Aorta (tissue), 5 donors: ENCODE data around the gene SEMA3F. TPM values are rescaled to one million over a fixed set of nuclear protein-coding genes. Genes with fewer than 3 reads are reported as not detected.

ENCODE experiments used
- ATAC-seq: fragments of 200-7000 bp; cut with Tn5 transposase; one replicate; pipeline ENCODE4 v1.9.1; 2022; ENCODE audit warnings: moderate library complexity; ENCODE audit not compliant: low FRiP score
- DNase-seq, 2 donors: peaks; one replicate each; pipeline ENCODE4 v3.0.0-alpha.2; 2020
- H3K27ac ChIP-seq, 2 donors: one replicate each; pipeline ENCODE4 v1.5.1; 2013; ENCODE audit warnings: low read length in 2 of 2, mild to moderate bottlenecking in 2 of 2, moderate library complexity in 2 of 2, control low read depth in 1 of 2, inconsistent platforms in 1 of 2, low read depth in 1 of 2
- H3K27me3 ChIP-seq, 2 donors: one replicate each; pipeline ENCODE4 v1.6.1; 2013; ENCODE audit warnings: control low read depth in 1 of 2, low read length in 1 of 2, mild to moderate bottlenecking in 1 of 2, moderate library complexity in 1 of 2; ENCODE audit not compliant: insufficient read depth in 2 of 2, control insufficient read depth in 1 of 2
- H3K36me3 ChIP-seq, 2 donors: one replicate each; pipeline ENCODE4 v1.6.1; 2013; ENCODE audit warnings: control low read depth in 1 of 2, low read length in 1 of 2, mild to moderate bottlenecking in 1 of 2; ENCODE audit not compliant: insufficient read depth in 2 of 2, control insufficient read depth in 1 of 2
- H3K4me1 ChIP-seq, 2 donors: one replicate each; pipeline ENCODE4 v1.6.1; 2013; ENCODE audit warnings: low read length in 2 of 2, control low read depth in 1 of 2, mild to moderate bottlenecking in 1 of 2, moderate library complexity in 1 of 2; ENCODE audit not compliant: insufficient read depth in 2 of 2, control insufficient read depth in 1 of 2
- H3K4me3 ChIP-seq, 2 donors: one replicate each; pipeline ENCODE4 v1.5.1; 2013; ENCODE audit warnings: low read length in 2 of 2, control low read depth in 1 of 2, mild to moderate bottlenecking in 1 of 2
- H3K9me3 ChIP-seq: one replicate; pipeline ENCODE4 v1.6.1; 2013; ENCODE audit warnings: mild to moderate bottlenecking, low read length; ENCODE audit not compliant: control insufficient read depth
- WGBS, 2 donors: extraction: QIAGEN DNeasy Blood & Tissue Kit; methylation state at CpG; one replicate each; pipeline ENCODE4 v1.1.7; 2013; 5-methylcytosine and 5-hydroxymethylcytosine counted together
- intact Hi-C, 2 donors: fragments of 100-400 bp; cut with DNase I; formaldehyde crosslinking; loops; one replicate each; pipeline versions ENCODE4 v1.14.2 to v1.15.0; 2022
- polyA plus RNA-seq, 2 donors: library from polyadenylated mRNA; stranded (reverse); fragments of 200-250 nt; gene quantifications; one replicate each; pipeline ENCODE4 v1.2.3, GENCODE V29; 2013
- total RNA-seq, 2 donors: library from RNA; stranded (reverse); fragmentation: NEBNext Ultra II Directional; extraction: Animal tissue kit (Norgen Biotek cat#: 25700); gene quantifications; one replicate each; pipeline ENCODE4 v1.2.1, GENCODE V29; 2021
- donor health status: healthy with polysubstance abuse.
- donor health status: Bipolar disorder and iron deficiency.
- donor health status: DM: no; HTN: no; CAD: no.
- donor health status: DM: no; HTN: no; CAD: no.
- donor health status: DM: yes; HTN: yes; CAD: no.

The SEMA3F gene
- total and polyA plus RNA-seq, 4 donors: 10.3 to 40.3 (median 28.3) TPM

DNA sequence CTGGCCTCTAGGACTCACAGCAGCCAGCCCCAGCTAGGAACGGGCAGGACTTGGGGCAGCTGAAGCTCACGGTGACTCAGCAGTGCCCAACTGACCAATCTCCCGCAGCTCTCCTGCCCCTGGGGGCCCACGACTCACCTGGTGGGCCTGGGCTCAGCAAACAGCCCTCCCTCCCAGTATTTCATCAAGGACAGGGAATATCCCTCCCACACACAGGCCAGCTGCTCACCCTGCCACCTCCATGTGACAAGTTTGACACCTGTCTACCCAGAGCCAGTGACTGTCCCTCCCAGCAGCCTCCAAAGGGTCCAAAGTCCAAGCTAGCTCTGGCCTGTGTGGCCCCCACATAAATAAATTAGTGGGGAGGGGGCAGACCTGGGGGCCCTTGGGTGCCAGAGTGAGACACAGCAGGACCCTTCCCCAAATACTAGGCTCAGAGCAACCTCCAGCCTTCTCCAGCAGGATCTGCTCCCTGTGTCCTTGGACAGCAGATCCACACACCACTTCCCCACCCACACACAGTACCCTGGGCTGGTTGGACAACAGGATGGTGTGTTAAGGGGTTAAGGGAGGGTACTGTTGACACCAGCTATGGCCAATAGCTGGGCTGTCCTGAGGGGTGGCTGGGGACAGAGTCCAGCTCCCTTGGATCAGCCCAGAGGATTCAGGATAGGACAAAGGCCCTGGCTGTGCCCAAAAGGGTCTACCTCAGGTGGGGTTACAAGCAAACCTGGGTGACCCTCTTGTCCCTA is 40.6 kb downstream of the SEMA3F start:
- WGBS, 2 donors: 37 to 64% methylated on average over 3 to 4 of the region's 4 CpGs
- intact Hi-C loops: loop anchor here (2.0 kb wide), 2 partner anchors 29 to 77 kb away; no protein-coding TSS in a partner anchor

GRCh38 chr3:50196253-50196801 is 41.2 kb downstream of the SEMA3F start:
- intact Hi-C loops: no loop called here
- H3K27me3 ChIP-seq: no peaks in the 10 kb centered on the region
- WGBS, 2 donors: 69 to 72% methylated on average over 6 of the region's 6 CpGs

More for the DNA sequence above, 40.6 kb downstream of the SEMA3F start:
- no peak for ATAC-seq
- no peaks in the 10 kb centered on the region for H3K36me3 ChIP-seq
- H3K4me3 ChIP-seq: no peak overlapping the region
- H3K9me3 ChIP-seq: no peaks in the 10 kb centered on the region
- no peak for DNase-seq
- no peaks in the 10 kb centered on the region for H3K4me1 ChIP-seq
- no peaks in the 10 kb centered on the region for H3K27me3 ChIP-seq
- H3K27ac ChIP-seq: no peak overlapping the region

GRCh38 chr3:50201573-50202315 is 46.6 kb downstream of the SEMA3F start:
- Histone ChIP-seq H3K36me3 (no peaks in the 10 kb centered on the region), H3K4me1 (no peaks in the 10 kb centered on the region), H3K9me3 (no peaks in the 10 kb centered on the region), H3K27ac (no peak overlapping the region), H3K27me3 (no peaks in the 10 kb centered on the region), H3K4me3 (no peak overlapping the region)
- intact Hi-C loops: no loop called here
- DNase-seq (no peak), ATAC-seq (no peak)
- 90 to 94% methylated on average over 10 of the region's 10 CpGs for WGBS, 2 donors

More at GRCh38 chr3:50196253-50196801, 41.2 kb downstream of the SEMA3F start:
- no peak overlapping the region for H3K27ac ChIP-seq
- H3K36me3 ChIP-seq: no peaks in the 10 kb centered on the region
- no peaks in the 10 kb centered on the region for H3K4me1 ChIP-seq
- no peaks in the 10 kb centered on the region for H3K9me3 ChIP-seq
- no peak for ATAC-seq
- no peak for DNase-seq
- H3K4me3 ChIP-seq: no peak overlapping the region

DNA sequence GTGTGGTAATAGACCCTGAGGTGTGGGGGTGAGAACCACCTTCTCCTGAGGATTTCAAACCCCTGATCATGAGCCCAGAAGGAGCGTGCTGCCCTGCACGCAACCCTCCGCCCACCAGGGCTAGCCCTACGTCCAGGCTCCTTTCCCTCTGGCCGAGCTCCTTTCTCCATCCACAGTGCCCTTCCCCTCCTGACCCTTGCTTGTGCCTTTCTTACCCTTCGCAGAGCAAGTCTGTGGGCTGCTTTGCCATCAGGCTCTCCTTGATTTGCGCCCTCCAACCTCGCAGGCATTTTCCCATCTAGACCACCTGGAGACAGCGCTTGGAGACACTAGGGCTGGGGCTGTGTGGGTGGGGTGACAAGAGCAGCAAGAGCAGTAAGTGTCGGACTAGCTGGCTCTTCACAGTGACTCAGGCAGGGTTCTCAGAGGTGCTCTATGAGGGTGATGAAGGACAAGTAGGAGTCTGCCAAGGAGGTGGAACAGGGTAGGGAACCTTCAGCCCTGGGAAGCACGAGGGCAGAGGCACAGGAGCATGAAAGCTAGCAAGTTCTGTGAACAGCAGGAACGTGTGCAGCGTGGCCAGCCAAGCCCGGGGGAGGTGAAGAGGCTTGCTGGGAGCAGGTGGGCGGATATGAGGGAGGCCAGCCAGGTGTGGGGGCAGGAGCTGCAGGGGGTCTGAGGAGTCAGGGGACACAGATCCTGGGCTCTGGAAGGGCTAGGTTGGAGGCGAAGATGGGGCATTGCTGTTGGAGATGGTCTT is 47.4 kb downstream of the SEMA3F start:
- H3K4me1 ChIP-seq: no peaks in the 10 kb centered on the region
- no peak for ATAC-seq
- no peaks in the 10 kb centered on the region for H3K36me3 ChIP-seq
- H3K27me3 ChIP-seq: no peaks in the 10 kb centered on the region
- DNase-seq: no peak
- intact Hi-C loops: no loop called here
- H3K4me3 ChIP-seq: no peak overlapping the region
- 89 to 90% methylated on average over 16 of the region's 16 CpGs for WGBS, 2 donors
- no peak overlapping the region for H3K27ac ChIP-seq
- H3K9me3 ChIP-seq: no peaks in the 10 kb centered on the region

DNA sequence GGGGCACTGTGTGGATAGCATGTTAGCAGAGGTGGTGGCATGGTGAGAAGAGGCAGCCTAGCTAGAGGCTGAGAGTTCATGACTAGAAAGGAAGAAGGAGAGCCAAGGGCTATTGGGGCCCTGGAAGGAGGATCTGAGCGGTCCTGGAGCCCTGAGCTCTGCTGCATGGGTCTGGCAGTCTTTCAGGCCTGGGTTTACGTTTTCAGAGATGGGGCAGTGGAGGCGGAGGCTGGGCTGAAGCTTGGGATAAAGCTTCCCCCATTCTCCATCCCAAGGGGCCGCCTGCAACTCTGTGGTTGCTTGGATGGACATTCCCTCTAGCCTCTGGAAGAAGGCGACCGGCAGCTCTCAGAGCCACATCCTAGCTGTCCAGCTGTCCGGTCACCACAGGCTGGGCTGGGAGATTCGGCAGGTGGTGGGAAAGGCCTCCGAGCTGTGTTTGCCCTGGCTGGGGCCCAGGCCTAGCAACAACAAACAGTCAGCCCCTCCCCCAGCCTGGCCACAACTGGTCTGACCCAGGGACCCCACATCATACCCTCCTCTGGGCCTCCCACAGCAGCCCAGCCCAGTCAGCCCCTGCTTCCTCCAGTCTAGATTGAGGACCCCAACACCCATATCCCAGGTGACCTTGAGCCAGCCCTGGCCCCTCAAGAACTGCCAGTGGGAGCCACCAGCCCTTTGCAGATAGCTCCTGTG is 48.1 kb downstream of the SEMA3F start:
- intact Hi-C loops: no loop called here
- whole genome bisulfite sequencing, 2 donors: 77 to 79% methylated on average over 9 of the region's 9 CpGs
- Histone ChIP-seq H3K4me3 (no peak overlapping the region), H3K27me3 (no peaks in the 10 kb centered on the region), H3K36me3 (no peaks in the 10 kb centered on the region), H3K27ac (no peak overlapping the region), H3K9me3 (no peaks in the 10 kb centered on the region), H3K4me1 (no peaks in the 10 kb centered on the region)
- no peak for DNase-seq
- no peak for ATAC-seq

DNA sequence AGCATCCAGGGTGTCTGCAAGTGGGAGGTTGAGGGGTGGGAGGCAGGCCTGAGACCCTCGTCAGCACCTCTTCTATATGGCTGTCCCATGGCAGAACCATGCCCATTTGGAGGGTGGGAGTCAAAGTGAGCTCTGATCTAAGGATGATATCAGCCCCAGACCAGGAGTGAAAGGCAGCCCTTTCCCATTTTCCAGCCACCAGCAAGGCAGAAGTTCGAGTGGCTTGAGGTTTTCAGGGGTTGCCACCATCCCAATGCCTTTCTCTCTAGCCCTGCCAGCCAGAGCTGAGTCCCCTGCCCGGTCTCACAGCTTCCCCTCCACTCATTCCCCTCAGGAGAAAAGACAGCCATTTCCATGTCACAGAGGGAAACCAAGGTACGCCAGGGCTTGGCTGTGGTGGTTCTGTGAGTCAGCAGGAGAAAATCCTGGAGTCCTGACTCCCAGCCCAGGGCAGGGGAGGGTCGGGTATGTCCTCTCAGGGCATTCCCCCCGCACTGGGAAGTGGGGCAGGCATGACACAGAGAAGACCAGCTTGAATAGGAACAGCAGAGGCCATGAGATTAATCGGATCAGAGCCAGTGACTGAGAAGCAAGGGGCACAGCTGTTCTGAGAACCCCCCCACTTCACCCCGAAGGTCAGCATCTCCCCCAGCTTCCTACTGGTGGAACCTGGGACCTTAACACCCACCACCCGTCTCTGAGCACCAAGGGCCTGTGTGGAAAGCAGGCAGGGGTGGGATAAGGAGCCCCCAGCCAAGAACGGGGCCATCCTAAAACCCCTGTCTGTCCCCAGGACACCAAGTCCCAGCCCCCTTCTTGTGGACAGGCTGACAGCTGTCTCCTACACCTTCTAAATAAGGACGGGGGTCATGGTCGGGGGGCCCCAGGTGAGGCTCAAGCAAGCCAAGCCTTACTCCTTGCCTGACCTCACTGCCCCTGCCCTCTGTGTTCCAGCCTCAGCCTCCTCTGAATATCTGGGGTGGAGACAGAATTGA is 49.0 kb downstream of the SEMA3F start:
- Histone ChIP-seq H3K27me3 (no peaks in the 10 kb centered on the region), H3K27ac (no peak overlapping the region), H3K36me3 (no peaks in the 10 kb centered on the region), H3K9me3 (no peaks in the 10 kb centered on the region), H3K4me3 (no peak overlapping the region), H3K4me1 (no peaks in the 10 kb centered on the region)
- intact Hi-C loops: no loop called here
- ATAC-seq: no peak
- no peak for DNase-seq
- WGBS, 2 donors: 74 to 78% methylated on average over 12 of the region's 12 CpGs

- DNase-seq (no peak), ATAC-seq (peak; percentile 58)
- H3K4me3 ChIP-seq: peak within 1 kb of the TSS in 1 of 2 donors; percentile 6
- H3K4me1 ChIP-seq: no peaks in the 10 kb centered on the region
- no peaks in the 10 kb centered on the region for H3K27me3 ChIP-seq
- no peaks in the 10 kb centered on the region for H3K36me3 ChIP-seq
- no peak within 1 kb of the TSS for H3K27ac ChIP-seq
- no peaks in the 10 kb centered on the region for H3K9me3 ChIP-seq
- 5 to 9% methylated on average over 23 to 41 of the region's 41 CpGs for WGBS, 2 donors
- intact Hi-C loops: no loop called here
Observed at GRCh38 chr3:50204804-50205412, 49.8 kb downstream of the SEMA3F start, which contains the start of gene SLC38A3. Gene SLC38A3, plus strand, starts transcription at chr3:50205271. Its CDS starts 8,929 bp downstream, at chr3:50214200.
